NCI-H2196 treated with DMSO at 0.1 percent for 48 hours (cell line): Measurements from ENCODE around the gene FGFR2.

Source experiments
- DNase-seq: peaks from one replicate; lab custom pipeline; 2025; ENCODE audit not compliant: unreplicated experiment; lab: John Stamatoyannopoulos, UW

Gene FGFR2

DNA sequence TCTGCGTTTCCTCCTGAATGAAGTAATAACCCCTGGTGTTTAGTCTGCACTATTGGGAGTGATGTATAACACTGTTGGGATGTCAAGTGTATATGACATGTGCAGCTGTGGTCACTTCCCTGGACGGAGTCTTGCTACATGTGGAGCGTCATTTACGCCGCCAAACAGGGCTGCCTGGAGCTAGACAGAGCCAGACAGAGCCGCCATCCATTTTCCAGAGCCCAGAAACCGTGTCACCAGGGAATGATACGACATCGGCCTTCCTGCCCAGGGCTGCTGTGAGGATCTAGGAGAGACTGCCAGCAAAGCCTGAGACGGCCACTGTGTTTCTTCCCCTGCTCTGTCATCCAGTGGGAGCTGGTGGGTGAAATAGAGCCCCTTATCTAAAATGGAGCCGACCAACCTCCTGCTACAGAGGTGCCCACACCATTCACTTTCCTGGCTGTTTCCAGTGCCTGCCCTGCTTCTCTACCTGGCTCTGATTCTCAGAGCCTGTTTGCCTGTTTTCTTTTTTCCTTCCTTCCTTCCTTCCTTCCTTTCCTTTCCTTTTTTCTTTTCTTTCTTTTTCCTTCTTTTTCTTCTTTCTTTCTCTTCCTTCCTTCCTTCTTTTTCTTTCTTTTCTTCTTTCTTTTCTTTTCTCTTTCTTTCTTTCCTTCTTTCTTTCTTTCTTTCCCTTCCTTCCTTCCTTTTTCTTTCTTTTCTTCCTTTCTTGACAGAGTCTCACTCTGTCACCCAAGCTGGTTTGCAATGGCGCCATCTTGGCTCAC is 13.3 kb upstream of the FGFR2 start:
- DNase-seq, result no peak

- DNase-seq, result no peak
Measured at GRCh38 chr10:121610798-121611323, 12.6 kb upstream of the FGFR2 start.

GRCh38 chr10:121609426-121610380 is 11.5 kb upstream of the FGFR2 start:
- DNase-seq, result no peak

DNA sequence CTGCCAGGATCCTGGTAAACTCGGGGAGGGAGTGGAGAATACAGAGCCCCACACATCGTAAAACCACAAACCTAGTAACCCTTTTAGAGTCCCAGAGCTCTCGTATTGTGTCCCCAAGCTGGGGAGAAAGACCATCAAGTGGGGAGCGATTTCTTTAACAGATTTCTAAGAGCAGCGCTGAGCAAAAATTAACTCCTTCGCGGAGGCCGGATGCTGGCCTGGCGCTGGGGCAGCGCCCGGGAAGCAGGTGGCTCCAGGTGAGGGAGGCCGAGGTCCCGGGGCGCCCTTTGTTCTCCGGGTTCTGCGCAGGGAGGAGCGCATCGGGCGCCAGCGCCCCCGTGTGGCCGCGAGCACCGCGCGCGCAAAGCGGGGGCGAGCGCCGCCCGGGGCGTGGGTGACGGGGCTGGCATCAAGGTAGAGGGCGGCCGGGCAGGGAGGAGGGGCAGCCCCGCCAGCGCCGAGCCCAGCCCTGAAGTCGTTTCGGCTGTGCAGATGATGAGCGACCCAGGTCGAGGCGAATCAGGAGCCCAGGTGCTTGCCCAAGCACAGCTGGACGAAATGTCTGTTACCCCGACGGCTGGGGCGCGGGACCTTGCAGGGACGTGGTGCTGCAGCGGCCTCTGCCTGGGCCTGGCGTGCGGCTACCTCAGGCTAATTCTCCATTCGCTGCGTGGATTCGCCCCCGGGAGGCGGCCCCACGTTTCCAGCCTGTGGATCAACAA is 10.4 kb upstream of the FGFR2 start:
- no peak for DNase-seq

DNA sequence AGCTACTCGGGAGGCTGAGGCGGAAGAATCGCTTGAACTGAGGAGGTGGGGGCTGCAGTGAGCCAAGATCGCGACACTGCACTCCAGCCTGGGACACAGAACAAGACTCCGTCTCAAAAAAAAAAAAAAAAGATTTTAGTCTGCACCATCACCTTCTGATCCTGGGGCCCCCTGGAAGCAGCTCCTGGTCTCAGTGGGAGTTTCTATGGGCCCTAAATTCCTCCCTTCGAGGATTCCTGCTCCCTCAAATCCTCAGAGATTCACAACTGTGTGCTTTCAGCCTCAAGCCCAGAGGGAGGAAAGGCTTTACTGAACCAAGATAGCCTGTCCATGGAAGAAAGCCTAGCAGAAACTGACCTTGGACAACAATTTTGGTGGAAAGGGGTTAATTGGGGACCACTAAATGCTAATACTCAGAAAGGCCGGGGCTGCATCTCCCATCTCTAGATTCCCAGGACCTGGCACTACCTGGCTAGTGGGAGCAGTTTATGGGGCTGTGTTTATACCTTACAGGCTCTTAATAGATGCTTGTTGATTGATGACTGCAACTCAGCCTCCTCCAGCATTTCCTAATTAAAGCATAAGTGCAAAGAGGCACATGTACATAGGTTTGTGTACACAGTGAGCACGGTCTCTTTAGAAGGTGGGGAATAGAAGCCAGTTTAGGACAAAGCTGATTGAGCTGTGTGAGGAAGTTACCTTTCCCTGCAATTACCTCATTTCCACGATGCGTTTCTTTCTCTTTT is 9.2 kb upstream of the FGFR2 start:
- DNase-seq, result no peak

DNA sequence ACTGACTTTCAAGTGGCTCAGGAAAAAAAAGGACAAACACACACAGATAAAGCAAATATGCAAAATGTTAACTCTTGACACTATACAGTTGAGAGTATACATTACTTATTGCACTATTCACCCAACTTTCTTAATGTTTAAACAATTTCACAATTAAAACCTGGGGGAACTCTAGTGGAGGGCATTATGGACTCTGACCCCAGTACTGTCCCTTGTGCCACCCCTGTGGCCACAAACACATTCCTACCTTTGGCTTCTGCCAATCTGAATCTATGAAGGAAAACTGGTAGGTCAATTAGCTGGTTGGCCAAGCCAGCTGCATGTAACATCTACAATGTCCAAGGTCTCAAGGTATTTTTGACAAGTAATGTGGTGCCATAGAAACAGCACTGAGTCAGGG is 7.5 kb upstream of the FGFR2 start:
- DNase-seq, result no peak

GRCh38 chr10:121601458-121601857 is 3.2 kb upstream of the FGFR2 start:
- no peak for DNase-seq

DNA sequence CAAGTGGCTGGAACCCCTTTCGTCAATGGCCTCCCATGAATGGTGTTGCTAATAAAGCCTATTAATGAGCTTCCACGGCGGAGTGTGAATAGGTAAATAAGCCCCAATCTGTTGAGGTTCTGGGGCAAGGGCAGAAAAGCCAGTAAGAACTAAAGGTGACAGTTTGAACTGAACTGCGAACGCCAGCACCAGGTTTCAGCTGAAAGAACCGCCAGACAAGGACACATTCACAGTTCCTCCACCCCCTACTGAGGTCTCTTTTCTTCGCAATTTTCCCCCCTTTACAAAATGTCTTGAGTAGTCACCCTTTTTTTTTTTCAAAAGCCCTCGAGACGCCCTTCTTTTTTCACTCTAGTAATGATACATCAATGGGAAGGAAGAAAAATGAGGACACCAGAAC is 2.4 kb upstream of the FGFR2 start:
- no peak for DNase-seq

DNA sequence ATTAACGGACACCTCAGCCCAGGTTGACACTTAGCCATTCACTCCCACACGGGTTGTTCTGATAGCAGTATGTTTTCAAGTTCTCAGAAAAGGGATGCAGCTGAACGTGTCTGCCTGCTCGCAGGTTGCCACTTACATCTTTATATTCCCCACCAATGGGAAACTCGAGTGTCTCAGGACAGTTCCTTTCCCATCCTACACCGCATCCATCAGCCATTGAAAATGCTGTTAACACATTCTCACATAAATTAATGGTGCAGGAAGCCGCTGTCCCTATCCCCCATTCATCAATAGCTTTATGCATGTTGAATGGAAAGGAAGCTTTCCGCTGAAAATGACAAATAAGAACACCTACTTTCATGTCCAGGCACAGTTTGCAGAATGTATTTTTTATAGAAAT is 1.7 kb upstream of the FGFR2 start:
- DNase-seq, result no peak

DNA sequence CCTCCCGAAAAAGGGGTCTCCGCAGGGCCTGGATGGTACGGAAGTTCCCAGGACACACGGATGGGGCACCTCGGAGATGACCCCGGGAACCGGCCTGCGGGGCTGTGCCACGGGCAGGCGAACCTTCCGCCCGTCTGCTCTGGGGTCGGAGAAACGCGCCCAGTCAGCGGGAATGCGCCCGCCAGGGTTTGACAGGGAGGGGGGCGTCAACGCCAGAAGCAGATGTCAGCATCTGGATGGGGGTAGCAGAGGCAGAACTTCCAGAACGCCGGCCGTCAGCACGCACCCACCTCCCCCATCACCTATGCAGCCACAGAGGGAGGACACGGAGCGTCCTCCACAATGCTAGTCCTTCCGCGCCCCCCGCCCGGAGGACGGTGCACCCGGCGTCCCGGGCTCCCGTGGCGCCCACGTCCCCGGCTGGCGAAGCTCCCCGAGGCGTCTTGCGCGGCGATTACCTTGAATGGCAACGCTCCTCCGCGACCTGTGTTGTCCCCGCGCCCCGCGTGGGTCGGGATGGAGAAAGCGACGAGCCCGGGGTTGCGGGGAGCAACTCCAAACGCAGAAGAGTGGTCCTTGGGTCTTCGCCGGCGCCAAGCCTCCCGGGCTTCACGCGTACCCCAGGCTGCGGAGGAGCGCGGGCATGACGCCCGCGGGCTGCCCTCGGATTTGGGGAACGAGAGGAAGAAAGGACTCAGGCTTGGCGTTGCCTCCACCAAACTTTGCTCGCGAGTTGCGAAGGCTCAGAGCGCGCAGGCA is 561 bp downstream of the FGFR2 start:
- DNase-seq, result no peak

DNA sequence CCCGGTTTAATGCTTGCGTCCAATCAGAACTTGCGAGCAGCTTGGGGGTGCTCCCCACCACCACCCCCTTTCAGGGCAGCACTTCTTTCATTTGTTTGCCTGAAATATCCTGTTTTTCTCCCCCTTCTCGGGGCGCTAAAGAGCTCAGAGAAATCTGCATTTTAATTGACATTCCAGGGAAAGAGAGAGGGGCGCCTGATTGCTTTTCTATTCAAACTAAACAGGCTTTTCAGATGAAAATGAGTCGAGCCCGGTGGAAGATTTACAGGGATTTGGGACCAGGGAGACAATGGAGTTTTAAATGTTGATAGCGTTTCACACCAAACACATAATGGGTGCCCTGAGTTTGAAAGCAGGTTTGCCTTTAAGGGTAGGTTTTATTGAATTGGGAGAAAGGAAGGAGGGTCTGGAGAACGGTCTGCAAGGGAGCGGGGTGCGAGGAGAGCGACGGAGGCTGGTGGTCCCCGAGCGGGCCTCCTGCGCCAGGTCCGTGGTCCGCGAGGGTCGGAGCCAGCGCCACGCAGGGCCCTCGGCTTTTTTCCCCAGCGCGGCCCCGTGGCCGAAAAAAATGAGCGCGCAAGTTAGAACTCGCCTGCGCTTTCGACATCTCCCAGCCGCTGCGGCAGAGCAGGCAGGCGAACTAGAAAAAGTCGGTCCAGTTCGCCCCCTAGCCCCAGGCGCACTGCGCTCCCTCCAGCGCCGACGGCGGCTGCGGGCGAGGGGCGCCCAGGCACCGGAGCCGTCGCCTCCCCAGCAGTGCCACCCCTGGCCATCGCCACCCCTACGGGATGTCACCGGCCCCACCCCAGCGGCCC is 1.3 kb downstream of the FGFR2 start:
- DNase-seq, result no peak

DNA sequence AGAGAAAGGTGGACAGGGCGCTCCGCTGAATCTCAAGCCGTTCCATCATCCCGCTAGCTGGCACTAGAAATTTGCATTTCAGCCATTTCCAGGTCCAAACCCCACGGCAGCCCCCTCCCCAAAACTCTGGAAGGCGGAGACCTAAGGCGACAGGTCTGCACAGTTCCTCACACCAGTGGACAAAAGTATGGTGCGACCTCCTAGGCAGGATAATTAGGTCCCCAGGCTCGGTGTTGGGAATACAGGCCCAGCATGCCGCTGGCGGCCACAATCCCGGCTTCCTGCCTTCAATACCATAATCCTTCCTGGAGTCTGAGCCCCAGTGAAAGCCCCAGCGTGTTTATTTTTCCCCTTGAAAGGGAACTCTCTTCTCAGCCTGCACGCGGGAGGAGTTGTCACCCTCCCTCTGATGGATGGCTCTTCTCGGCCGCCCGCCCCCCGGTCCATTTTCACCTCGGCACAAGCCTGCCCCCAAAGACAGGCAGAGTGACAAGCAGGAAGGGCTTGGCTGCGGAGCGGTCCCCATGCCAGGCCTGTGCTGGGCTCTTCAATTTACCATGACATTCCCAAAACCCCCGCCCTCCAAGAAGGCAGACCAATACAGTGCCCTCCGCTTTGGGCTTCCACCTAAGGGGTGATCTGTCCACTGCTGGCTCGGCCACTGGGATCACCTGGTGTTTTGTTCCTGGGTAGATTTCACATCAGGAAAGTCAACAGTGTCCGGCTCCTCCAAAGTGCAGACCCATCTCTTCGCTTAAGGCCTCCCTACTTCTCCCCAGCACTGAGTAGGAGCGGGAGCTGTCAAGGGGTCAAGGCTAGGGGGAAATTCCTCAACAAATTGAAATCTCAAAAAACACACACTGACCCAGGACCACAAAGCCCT is 2.2 kb downstream of the FGFR2 start:
- no peak for DNase-seq

DNA sequence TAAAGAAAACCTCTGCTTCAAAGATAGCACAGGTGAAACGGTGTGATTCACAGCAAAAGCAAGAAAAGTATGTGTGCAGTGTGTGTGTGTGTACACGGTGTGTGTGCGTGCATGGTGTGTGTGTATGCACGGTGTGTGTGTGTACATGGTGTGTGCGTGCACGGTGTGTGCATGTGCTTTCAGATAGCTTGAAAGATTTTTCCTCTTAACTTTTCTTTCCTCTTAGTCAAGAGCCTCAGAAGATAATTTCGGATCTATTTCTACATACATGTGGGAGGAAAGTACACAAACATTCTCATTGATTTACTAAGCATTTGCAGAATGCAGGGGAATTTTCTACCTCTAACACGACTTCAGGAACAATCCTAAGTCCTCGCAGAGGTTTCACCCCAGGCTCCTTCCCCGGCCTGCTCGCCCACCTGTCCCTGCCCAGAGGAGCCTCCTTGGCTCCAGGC is 2.9 kb downstream of the FGFR2 start:
- no peak for DNase-seq

GRCh38 chr10:121594623-121595350 is 3.5 kb downstream of the FGFR2 start:
- DNase-seq, result no peak

DNA sequence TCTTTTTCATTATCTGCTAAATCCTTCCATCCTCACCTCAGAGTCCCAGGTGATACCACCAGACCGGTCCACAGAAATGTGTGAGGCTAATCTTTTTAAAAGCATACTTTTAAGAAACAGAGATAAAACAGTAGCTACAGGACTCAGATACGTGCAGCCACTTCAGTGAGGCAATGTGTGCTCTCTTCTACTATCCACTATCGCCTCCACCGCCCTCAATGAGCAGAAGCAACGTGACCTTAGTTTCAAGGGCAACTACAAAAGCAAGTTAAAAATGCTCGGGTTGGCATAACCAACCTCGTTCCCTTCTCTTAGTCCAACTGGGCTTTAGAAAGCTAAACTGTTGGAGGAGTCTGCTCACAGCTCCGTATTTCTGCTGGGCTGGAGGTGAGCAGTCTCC is 4.2 kb downstream of the FGFR2 start:
- DNase-seq, result no peak

DNA sequence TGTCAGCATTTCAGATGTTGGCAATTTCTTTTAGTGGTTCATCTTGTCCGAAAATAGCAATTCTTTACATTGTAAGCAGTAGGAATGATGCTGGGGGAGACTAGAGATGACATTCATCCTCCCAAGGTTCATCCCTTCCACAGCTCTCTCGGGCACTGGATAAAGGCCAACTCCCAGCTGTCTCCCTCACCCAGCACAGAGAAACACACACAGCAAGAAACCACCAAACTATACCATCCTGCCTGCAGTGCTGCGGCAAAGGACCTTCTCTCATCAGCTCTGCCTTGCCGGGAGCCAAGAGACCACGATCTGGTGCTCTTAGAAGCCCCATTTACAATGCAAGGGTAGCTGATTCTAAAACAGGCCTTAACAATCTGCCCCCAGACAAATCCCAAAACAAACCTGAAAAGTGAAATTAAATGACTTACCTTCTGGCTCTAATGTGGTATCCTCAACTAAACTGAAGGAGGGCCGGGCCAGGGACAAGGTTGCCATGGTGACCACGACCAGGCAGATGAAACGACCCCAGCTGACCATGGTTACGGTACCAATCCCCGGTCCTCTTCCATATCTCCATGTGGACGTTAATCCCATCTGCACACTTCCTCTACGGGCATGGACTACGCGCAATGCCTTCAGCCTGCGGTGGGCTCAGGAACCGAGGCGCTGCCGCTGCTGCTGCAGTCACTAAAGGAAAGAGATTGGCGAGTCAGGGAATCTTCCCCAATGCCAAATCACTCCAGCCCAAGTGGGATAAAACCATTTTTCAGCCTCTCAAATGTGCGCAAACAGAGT is 4.8 kb downstream of the FGFR2 start:
- no peak for DNase-seq
